ENCODE results near the gene TAF9B. TPM values are rescaled to one million over a fixed set of nuclear protein-coding genes. Genes with fewer than 3 reads are reported as not detected.
"Not testable (repeated sequence)": the region's sequence is repeated elsewhere in the genome, so short reads cannot be mapped to it uniquely, and the experiment has no call there.

TAF9B gene
- polyA plus RNA-seq, 1 of the 3 experiments (the other 2 are of a cell fraction), result 11.6 TPM

- no peaks in the 10 kb centered on the region for H3K9me3 ChIP-seq
- no peaks in the 10 kb centered on the region for H3K27me3 ChIP-seq (ENCODE audit: insufficient read depth)
- ChIA-PET CTCF (no interaction called here), POLR2A (no interaction called here)
- H3K79me2 ChIP-seq (ENCODE audit: insufficient read depth), result no peaks in the 10 kb centered on the region
- DNase-seq, result no peak
- H3K4me3 ChIP-seq (ENCODE audit: low read depth in 2 of 2, low read length in 1 of 2), result no peak overlapping the region
- no peak overlapping the region for H3K27ac ChIP-seq (ENCODE audit: low read depth in 2 of 2, low read length in 1 of 2)
- no peak overlapping the region for H2AFZ ChIP-seq (ENCODE audit: low read depth)
- no peak overlapping the region for H3K4me2 ChIP-seq
- H3K4me1 ChIP-seq (ENCODE audit: control insufficient read depth in 1 of 2, insufficient read depth in 2 of 2, low read depth in 1 of 2, low read length in 1 of 2), result no peaks in the 10 kb centered on the region
- no peaks in the 10 kb centered on the region for H4K20me1 ChIP-seq (ENCODE audit: insufficient read depth)
- no peaks in the 10 kb centered on the region for H3K36me3 ChIP-seq (replicated peaks in 1 of 2; ENCODE audit: control insufficient read depth in 1 of 2, insufficient read depth in 2 of 2, low read length in 1 of 2)
- no peak overlapping the region for H3K9ac ChIP-seq
- no peak for TF ChIP-seq USF1 (IDR thresholded peaks at IDR 0.05; ENCODE audit: borderline replicate concordance, low read depth)
- TF ChIP-seq NFIC (IDR thresholded peaks at IDR 0.05; ENCODE audit: borderline replicate concordance), result no peak
- no peak for TF ChIP-seq GABPA (IDR thresholded peaks at IDR 0.05; ENCODE audit: low read depth)
- no peak for TF ChIP-seq CTCF (IDR thresholded peaks at IDR 0.05)
- TF ChIP-seq NRF1 (IDR thresholded peaks at IDR 0.05; ENCODE audit: low read depth, low read length), result no peak
- no peak for TF ChIP-seq GATA2 (CRISPR knock-in tag; IDR thresholded peaks at IDR 0.05)
- TF ChIP-seq RAD21 (IDR thresholded peaks at IDR 0.05; ENCODE audit: low read length), result no peak
- TF ChIP-seq SMC3 (IDR thresholded peaks at IDR 0.05; ENCODE audit: low read depth, low read length), result no peak
- no peak for TF ChIP-seq TAF1 (IDR thresholded peaks at IDR 0.05; ENCODE audit: borderline replicate concordance, low read depth, low read length)
- no peak for TF ChIP-seq MAX (IDR thresholded peaks at IDR 0.05; ENCODE audit: low read depth)
- TF ChIP-seq JUND (IDR thresholded peaks at IDR 0.05), result no peak
- TF ChIP-seq EP300 (IDR thresholded peaks at IDR 0.05; ENCODE audit: borderline replicate concordance in 1 of 2, low read depth in 1 of 2, low read length in 1 of 2), result no peak
- no peak for TF ChIP-seq ELF1 (IDR thresholded peaks at IDR 0.05)
- TF ChIP-seq EZH2phosphoT487 (IDR thresholded peaks at IDR 0.05; ENCODE audit: borderline replicate concordance, low read depth), result no peak
- TF ChIP-seq FOXM1 (IDR thresholded peaks at IDR 0.05; ENCODE audit: low read depth), result no peak
- no peaks in the 10 kb centered on the region; the same call in 1 of the 2 replicates for H3K9me2 ChIP-seq
- H3F3A ChIP-seq (replicated peaks; ENCODE audit: insufficient read depth), result no peaks in the 10 kb centered on the region
Measured at GRCh38 chrX:78168065-78168464, 28.6 kb upstream of the TAF9B start.

- ChIA-PET CTCF (no interaction called here), POLR2A (no interaction called here)
- no peak for TF ChIP-seq ELF1 (IDR thresholded peaks at IDR 0.05)
- no peak for TF ChIP-seq EP300 (IDR thresholded peaks at IDR 0.05; ENCODE audit: borderline replicate concordance in 1 of 2, low read depth in 1 of 2, low read length in 1 of 2)
- no peak for TF ChIP-seq NFIC (IDR thresholded peaks at IDR 0.05; ENCODE audit: borderline replicate concordance)
- TF ChIP-seq USF1 (IDR thresholded peaks at IDR 0.05; ENCODE audit: borderline replicate concordance, low read depth), result no peak
- TF ChIP-seq MXI1 (IDR thresholded peaks at IDR 0.05; ENCODE audit: low read depth, low read length), result no peak
- TF ChIP-seq EZH2phosphoT487 (IDR thresholded peaks at IDR 0.05; ENCODE audit: borderline replicate concordance, low read depth), result no peak
- Histone ChIP-seq H3K36me3 (replicated peaks in 1 of 2; ENCODE audit: control insufficient read depth in 1 of 2, insufficient read depth in 2 of 2, low read length in 1 of 2) (no peaks in the 10 kb centered on the region), H3K9ac (no peak overlapping the region), H2AFZ (ENCODE audit: low read depth) (no peak overlapping the region), H3K4me1 (ENCODE audit: control insufficient read depth in 1 of 2, insufficient read depth in 2 of 2, low read depth in 1 of 2, low read length in 1 of 2) (no peaks in the 10 kb centered on the region), H3K79me2 (ENCODE audit: insufficient read depth) (no peaks in the 10 kb centered on the region), H3K27me3 (ENCODE audit: insufficient read depth) (no peaks in the 10 kb centered on the region; the same call in 1 of the 2 replicates), H3K27ac (ENCODE audit: low read depth in 2 of 2, low read length in 1 of 2) (no peak overlapping the region), H3F3A (replicated peaks; ENCODE audit: insufficient read depth) (no peaks in the 10 kb centered on the region), H3K9me2 (no peaks in the 10 kb centered on the region; the same call in 1 of the 2 replicates), H3K4me3 (ENCODE audit: low read depth in 2 of 2, low read length in 1 of 2) (no peak overlapping the region), H3K9me3 (no peaks in the 10 kb centered on the region), H3K4me2 (no peak overlapping the region), H4K20me1 (ENCODE audit: insufficient read depth) (no peaks in the 10 kb centered on the region)
- DNase-seq, result no peak
- 0% methylated on average over 1 of the region's 1 CpG for WGBS (ENCODE audit: low lambda C conversion rate)
Measured at GRCh38 chrX:78165425-78165824, 26.0 kb upstream of the TAF9B start.

GRCh38 chrX:78163175-78163574, 23.7 kb upstream of the TAF9B start:
- H3K9me3 ChIP-seq; H3K9me2 ChIP-seq; H3K27me3 ChIP-seq (ENCODE audit: insufficient read depth); H4K20me1 ChIP-seq (ENCODE audit: insufficient read depth); DNase-seq; H3F3A ChIP-seq (replicated peaks; ENCODE audit: insufficient read depth); H3K4me2 ChIP-seq; H3K79me2 ChIP-seq (ENCODE audit: insufficient read depth); H3K36me3 ChIP-seq (replicated peaks in 1 of 2; ENCODE audit: control insufficient read depth in 1 of 2, insufficient read depth in 2 of 2, low read length in 1 of 2); H3K4me3 ChIP-seq (ENCODE audit: low read depth in 2 of 2, low read length in 1 of 2); H3K4me1 ChIP-seq (ENCODE audit: control insufficient read depth in 1 of 2, insufficient read depth in 2 of 2, low read depth in 1 of 2, low read length in 1 of 2); CTCF ChIA-PET; H3K27ac ChIP-seq (ENCODE audit: low read depth in 2 of 2, low read length in 1 of 2); H2AFZ ChIP-seq (ENCODE audit: low read depth); POLR2A ChIA-PET; H3K9ac ChIP-seq: not testable (repeated sequence)
- WGBS (ENCODE audit: low lambda C conversion rate), result 43% methylated on average over 4 of the region's 4 CpGs

Measured in SK-N-SH (cell line).